ENCODE measurements around the gene ACSS1. TPM values are rescaled to one million over a fixed set of nuclear protein-coding genes. Genes with fewer than 3 reads are reported as not detected.

The ACSS1 gene
- total and polyA plus RNA-seq, 2 experiments from 2014 or later = not detected

- TF ChIP-seq CTCF (IDR thresholded peaks at IDR 0.05; ENCODE audit: low read depth, low read length) = no peak
Observed at GRCh38 chr20:25049261-25050060, 8.5 kb downstream of the ACSS1 start.

GRCh38 chr20:25048519-25048952 is 9.4 kb downstream of the ACSS1 start:
- TF ChIP-seq CTCF (IDR thresholded peaks at IDR 0.05; ENCODE audit: low read depth, low read length) = no peak
- Histone ChIP-seq H3K9me3 (ENCODE audit: low read depth) (no peaks in the 10 kb centered on the region), H3K4me1 (ENCODE audit: low read depth) (no peaks in the 10 kb centered on the region), H3K27ac (no peak overlapping the region), H3K36me3 (no peaks in the 10 kb centered on the region), H3K4me3 (no peak overlapping the region), H3K27me3 (peaks cover 46% of the 10 kb centered on the region)
- DNase-seq (ENCODE audit: low read depth in 1 of 2, low spot score in 1 of 2) = no peak

More at GRCh38 chr20:25049261-25050060, 8.5 kb downstream of the ACSS1 start:
- Histone ChIP-seq H3K27me3 (peaks cover 55% of the 10 kb centered on the region), H3K27ac (no peak overlapping the region), H3K9me3 (ENCODE audit: low read depth) (no peaks in the 10 kb centered on the region), H3K4me1 (ENCODE audit: low read depth) (no peaks in the 10 kb centered on the region), H3K36me3 (no peaks in the 10 kb centered on the region), H3K4me3 (no peak overlapping the region)
- DNase-seq (ENCODE audit: low read depth in 1 of 2, low spot score in 1 of 2) = no peak

- no peak overlapping the region for H3K27ac ChIP-seq
- H3K4me1 ChIP-seq (ENCODE audit: low read depth) = no peaks in the 10 kb centered on the region
- H3K4me3 ChIP-seq = no peak overlapping the region
- no peaks in the 10 kb centered on the region for H3K9me3 ChIP-seq (ENCODE audit: low read depth)
- no peaks in the 10 kb centered on the region for H3K36me3 ChIP-seq
- no peak for DNase-seq (ENCODE audit: low read depth in 1 of 2, low spot score in 1 of 2)
- peaks cover 41% of the 10 kb centered on the region for H3K27me3 ChIP-seq
- no peak for TF ChIP-seq CTCF (IDR thresholded peaks at IDR 0.05; ENCODE audit: low read depth, low read length)
Observed at GRCh38 chr20:25047766-25048165, 10.2 kb downstream of the ACSS1 start.

GRCh38 chr20:25046736-25047666 is 10.9 kb downstream of the ACSS1 start:
- Histone ChIP-seq H3K4me3 (no peak overlapping the region), H3K36me3 (no peaks in the 10 kb centered on the region), H3K9me3 (ENCODE audit: low read depth) (no peaks in the 10 kb centered on the region), H3K4me1 (ENCODE audit: low read depth) (no peaks in the 10 kb centered on the region), H3K27ac (no peak overlapping the region), H3K27me3 (peaks cover 34% of the 10 kb centered on the region)
- TF ChIP-seq CTCF (IDR thresholded peaks at IDR 0.05; ENCODE audit: low read depth, low read length) = no peak
- no peak for DNase-seq (ENCODE audit: low read depth in 1 of 2, low spot score in 1 of 2)

GRCh38 chr20:25046181-25046641 is 11.7 kb downstream of the ACSS1 start:
- no peak for DNase-seq (ENCODE audit: low read depth in 1 of 2, low spot score in 1 of 2)

More at GRCh38 chr20:25046181-25046641, 11.7 kb downstream of the ACSS1 start:
- TF ChIP-seq CTCF (IDR thresholded peaks at IDR 0.05; ENCODE audit: low read depth, low read length) = no peak
- Histone ChIP-seq H3K9me3 (ENCODE audit: low read depth) (no peaks in the 10 kb centered on the region), H3K27ac (no peak overlapping the region), H3K36me3 (no peaks in the 10 kb centered on the region), H3K27me3 (peaks cover 27% of the 10 kb centered on the region), H3K4me1 (ENCODE audit: low read depth) (no peaks in the 10 kb centered on the region), H3K4me3 (no peak overlapping the region)

Data from cardiac muscle cell (in vitro differentiated cells and primary cell).